PFSK-1 (cell line): ENCODE measurements around the gene STON2.

Source experiments
- POLR2AphosphoS5 ChIP-seq: IDR thresholded peaks from 2 replicates; pipeline ENCODE4 v1.6.1; 2012; ENCODE audit warnings: low read depth, mild to moderate bottlenecking, control low read depth, low read length, moderate library complexity
- SIN3A ChIP-seq: IDR thresholded peaks from 2 replicates; pipeline ENCODE4 v1.6.1; 2012; ENCODE audit warnings: mild to moderate bottlenecking, low read length, moderate library complexity, borderline replicate concordance; ENCODE audit not compliant: insufficient read depth
- TAF1 ChIP-seq: IDR thresholded peaks from 2 replicates; pipeline ENCODE4 v1.6.1; 2012; ENCODE audit warnings: low read length, control low read depth, borderline replicate concordance; ENCODE audit not compliant: insufficient read depth
- TF ChIP-seq, protein P1 (sequence below), 2 experiments: IDR thresholded peaks; 2 replicates each; pipeline versions ENCODE4 v1.6.1 to v1.8.0; 2011 to 2012; ENCODE audit warnings: low read depth in 2 of 2, low read length in 2 of 2, control low read depth in 1 of 2, inconsistent platforms in 1 of 2, mild to moderate bottlenecking in 1 of 2, moderate library complexity in 1 of 2; ENCODE audit not compliant: insufficient read depth in 1 of 2

- no peak for TF ChIP-seq SIN3A
- no peak for TF ChIP-seq TAF1
- TF ChIP-seq, protein P1, sequence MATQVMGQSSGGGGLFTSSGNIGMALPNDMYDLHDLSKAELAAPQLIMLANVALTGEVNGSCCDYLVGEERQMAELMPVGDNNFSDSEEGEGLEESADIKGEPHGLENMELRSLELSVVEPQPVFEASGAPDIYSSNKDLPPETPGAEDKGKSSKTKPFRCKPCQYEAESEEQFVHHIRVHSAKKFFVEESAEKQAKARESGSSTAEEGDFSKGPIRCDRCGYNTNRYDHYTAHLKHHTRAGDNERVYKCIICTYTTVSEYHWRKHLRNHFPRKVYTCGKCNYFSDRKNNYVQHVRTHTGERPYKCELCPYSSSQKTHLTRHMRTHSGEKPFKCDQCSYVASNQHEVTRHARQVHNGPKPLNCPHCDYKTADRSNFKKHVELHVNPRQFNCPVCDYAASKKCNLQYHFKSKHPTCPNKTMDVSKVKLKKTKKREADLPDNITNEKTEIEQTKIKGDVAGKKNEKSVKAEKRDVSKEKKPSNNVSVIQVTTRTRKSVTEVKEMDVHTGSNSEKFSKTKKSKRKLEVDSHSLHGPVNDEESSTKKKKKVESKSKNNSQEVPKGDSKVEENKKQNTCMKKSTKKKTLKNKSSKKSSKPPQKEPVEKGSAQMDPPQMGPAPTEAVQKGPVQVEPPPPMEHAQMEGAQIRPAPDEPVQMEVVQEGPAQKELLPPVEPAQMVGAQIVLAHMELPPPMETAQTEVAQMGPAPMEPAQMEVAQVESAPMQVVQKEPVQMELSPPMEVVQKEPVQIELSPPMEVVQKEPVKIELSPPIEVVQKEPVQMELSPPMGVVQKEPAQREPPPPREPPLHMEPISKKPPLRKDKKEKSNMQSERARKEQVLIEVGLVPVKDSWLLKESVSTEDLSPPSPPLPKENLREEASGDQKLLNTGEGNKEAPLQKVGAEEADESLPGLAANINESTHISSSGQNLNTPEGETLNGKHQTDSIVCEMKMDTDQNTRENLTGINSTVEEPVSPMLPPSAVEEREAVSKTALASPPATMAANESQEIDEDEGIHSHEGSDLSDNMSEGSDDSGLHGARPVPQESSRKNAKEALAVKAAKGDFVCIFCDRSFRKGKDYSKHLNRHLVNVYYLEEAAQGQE (IDR thresholded peaks at IDR 0.05; ENCODE audit: insufficient read depth in 1 of 2, low read depth in 2 of 2, low read length in 2 of 2): no peak
- TF ChIP-seq POLR2AphosphoS5: no peak
Measured at GRCh38 chr14:81382517-81383225, 17.5 kb downstream of the STON2 start.
